Measurements from ENCODE around the gene CACNA1C.

- TF ChIP-seq CTCF (conservative IDR thresholded peaks at IDR 0.05; ENCODE audit: low read depth, low read length) (no peak; the same call in 1 of the 2 replicates), MXI1 (IDR thresholded peaks at IDR 0.05; ENCODE audit: borderline replicate concordance, low read depth, low read length) (no peak), RAD21 (IDR thresholded peaks at IDR 0.05; ENCODE audit: low read length) (no peak), USF2 (IDR thresholded peaks at IDR 0.05; ENCODE audit: low read depth, low read length) (no peak), POLR2A (IDR thresholded peaks at IDR 0.05; ENCODE audit: low read depth, low read length) (no peak), MAZ (IDR thresholded peaks at IDR 0.05; ENCODE audit: borderline replicate concordance, low read depth, low read length) (no peak), SMC3 (IDR thresholded peaks at IDR 0.05; ENCODE audit: low read depth, low read length) (no peak), CEBPB (IDR thresholded peaks at IDR 0.05; ENCODE audit: low read depth, low read length) (no peak)
- TF ChIP-seq, protein P1, sequence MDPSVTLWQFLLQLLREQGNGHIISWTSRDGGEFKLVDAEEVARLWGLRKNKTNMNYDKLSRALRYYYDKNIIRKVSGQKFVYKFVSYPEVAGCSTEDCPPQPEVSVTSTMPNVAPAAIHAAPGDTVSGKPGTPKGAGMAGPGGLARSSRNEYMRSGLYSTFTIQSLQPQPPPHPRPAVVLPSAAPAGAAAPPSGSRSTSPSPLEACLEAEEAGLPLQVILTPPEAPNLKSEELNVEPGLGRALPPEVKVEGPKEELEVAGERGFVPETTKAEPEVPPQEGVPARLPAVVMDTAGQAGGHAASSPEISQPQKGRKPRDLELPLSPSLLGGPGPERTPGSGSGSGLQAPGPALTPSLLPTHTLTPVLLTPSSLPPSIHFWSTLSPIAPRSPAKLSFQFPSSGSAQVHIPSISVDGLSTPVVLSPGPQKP (IDR thresholded peaks at IDR 0.05; ENCODE audit: borderline replicate concordance, low read depth, low read length), result no peak
These were observed 30.8 kb downstream of the CACNA1C start for GRCh38 chr12:2083561-2083960.

Data from IMR-90 (cell line).